Ascending aorta (tissue), 2 donors: Measurements from ENCODE around the gene CAMK2A. TPM values are rescaled to one million over a fixed set of nuclear protein-coding genes. Genes with fewer than 3 reads are reported as not detected.

ENCODE experiments used
- DNase-seq, 2 donors: peaks; one replicate each; pipeline ENCODE4 v3.0.0-alpha.2; 2019; ENCODE audit warnings: low spot score in 2 of 2
- H3K27ac ChIP-seq, 2 donors: fragments of 200-600 bp; sonication (generic); one replicate each; pipeline ENCODE4 v1.5.1; 2016 to 2017; ENCODE audit warnings: mild to moderate bottlenecking in 1 of 2
- H3K27me3 ChIP-seq: fragments of 200-600 bp; sonication (generic); one replicate; pipeline ENCODE4 v1.5.1; 2017
- H3K36me3 ChIP-seq, 2 donors: fragments of 200-600 bp; sonication (generic); one replicate each; pipeline ENCODE4 v1.5.1; 2016
- H3K4me1 ChIP-seq, 2 donors: fragments of 200-600 bp; sonication (generic); one replicate each; pipeline ENCODE4 v1.5.1; 2016 to 2017; ENCODE audit warnings: mild to moderate bottlenecking in 1 of 2
- H3K4me3 ChIP-seq, 2 donors: fragments of 200-600 bp; sonication (generic); one replicate each; pipeline ENCODE4 v1.5.1; 2016 to 2017; ENCODE audit warnings: mild to moderate bottlenecking in 1 of 2
- H3K9me3 ChIP-seq, 2 donors: fragments of 200-600 bp; sonication (generic); one replicate each; pipeline ENCODE4 v1.5.1; 2016
- intact Hi-C: fragments of 100-400 bp; cut with DNase I; formaldehyde crosslinking; loops from one replicate; pipeline ENCODE4 v1.15.1; 2023
- total RNA-seq: library from RNA; depleted of rRNA; stranded (reverse); fragments of >200 nt; gene quantifications from one replicate; pipeline ENCODE4 v1.1.0, GENCODE V29; 2016
- TF ChIP-seq, protein P1 (sequence below), 3 experiments: fragments of 200-600 bp in 2 of 3; fragments of 450-650 bp in 1 of 3; sonication (generic) in 2 of 3; IDR thresholded peaks; one replicate each; pipeline ENCODE4 v1.5.1; 2016 to 2019; ENCODE audit warnings: antibody characterized with exemption in 3 of 3, mild to moderate bottlenecking in 1 of 3, moderate library complexity in 1 of 3

The CAMK2A gene
- total RNA-seq, 1 donor from 2014 or later, result not detected

GRCh38 chr5:150254774-150255173 is 34.8 kb downstream of the CAMK2A start:
- intact Hi-C loops, result no loop called here
- TF ChIP-seq, protein P1, sequence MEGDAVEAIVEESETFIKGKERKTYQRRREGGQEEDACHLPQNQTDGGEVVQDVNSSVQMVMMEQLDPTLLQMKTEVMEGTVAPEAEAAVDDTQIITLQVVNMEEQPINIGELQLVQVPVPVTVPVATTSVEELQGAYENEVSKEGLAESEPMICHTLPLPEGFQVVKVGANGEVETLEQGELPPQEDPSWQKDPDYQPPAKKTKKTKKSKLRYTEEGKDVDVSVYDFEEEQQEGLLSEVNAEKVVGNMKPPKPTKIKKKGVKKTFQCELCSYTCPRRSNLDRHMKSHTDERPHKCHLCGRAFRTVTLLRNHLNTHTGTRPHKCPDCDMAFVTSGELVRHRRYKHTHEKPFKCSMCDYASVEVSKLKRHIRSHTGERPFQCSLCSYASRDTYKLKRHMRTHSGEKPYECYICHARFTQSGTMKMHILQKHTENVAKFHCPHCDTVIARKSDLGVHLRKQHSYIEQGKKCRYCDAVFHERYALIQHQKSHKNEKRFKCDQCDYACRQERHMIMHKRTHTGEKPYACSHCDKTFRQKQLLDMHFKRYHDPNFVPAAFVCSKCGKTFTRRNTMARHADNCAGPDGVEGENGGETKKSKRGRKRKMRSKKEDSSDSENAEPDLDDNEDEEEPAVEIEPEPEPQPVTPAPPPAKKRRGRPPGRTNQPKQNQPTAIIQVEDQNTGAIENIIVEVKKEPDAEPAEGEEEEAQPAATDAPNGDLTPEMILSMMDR (IDR thresholded peaks at IDR 0.05), result no peak
- Histone ChIP-seq H3K4me1 (no peaks in the 10 kb centered on the region), H3K36me3 (no peaks in the 10 kb centered on the region), H3K4me3 (no peak overlapping the region), H3K9me3 (no peaks in the 10 kb centered on the region), H3K27ac (no peak overlapping the region), H3K27me3 (no peaks in the 10 kb centered on the region)
- DNase-seq, result no peak

DNA sequence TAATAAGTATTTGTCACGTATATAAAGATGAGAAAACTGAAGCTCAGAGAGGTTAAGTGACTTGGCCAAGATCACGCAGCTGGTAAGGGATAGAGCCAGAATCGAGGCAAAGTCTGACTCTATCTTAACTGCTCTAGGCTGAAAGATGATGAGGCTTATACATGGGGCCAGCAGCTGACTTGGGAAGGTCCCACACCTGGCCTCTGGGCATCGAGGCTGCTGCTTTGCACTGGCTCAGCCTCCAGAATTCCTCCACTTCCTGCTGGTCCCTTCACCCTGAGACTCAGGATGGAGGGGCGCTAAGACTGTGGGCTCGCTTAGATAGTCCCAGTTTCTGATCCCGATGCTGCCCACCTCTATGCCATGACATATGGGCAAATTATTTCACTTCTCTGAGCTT is 35.2 kb downstream of the CAMK2A start:
- intact Hi-C loops, result no loop called here
- TF ChIP-seq, protein P1 (IDR thresholded peaks at IDR 0.05), result no peak

DNA sequence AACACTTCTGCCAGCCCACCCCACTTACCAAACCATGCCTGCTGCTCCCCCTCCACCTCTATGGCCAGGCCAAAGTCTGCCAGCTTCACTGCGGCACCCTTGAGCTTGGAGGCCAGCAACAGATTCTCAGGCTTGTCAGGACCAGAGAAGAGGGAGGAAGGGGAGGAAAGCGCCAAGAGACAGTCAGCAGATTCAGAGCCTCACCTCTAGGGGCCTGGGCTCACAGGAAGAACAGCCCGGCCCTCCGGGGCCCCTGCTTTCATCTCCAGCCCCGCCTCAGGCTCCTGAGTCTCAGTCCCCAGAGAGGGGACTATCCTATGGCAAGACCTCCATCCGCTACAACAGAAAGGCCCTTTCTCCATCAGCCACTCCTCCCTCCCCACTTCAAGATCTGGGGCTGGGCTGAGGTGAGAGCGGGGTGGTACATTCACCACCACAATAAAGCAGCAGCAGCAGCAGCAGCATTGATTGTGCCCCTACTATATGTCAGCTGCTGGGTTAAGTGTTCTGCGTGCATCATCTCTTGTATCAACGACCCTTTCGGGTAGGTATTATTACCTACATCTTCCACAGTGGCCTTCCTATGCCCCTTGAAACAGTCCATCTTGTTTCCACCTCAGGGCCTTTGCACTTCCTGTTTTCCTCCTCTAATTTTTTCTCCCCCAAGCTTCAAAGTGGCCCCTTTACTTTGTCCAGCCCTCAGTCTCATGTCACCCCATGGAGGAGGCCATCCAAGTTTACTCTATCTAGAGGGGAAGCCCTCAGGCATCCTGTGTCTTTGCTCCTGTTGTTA is 36.0 kb downstream of the CAMK2A start:
- TF ChIP-seq, protein P1 (IDR thresholded peaks at IDR 0.05), result no peak
- no peaks in the 10 kb centered on the region for H3K27me3 ChIP-seq
- no peak for DNase-seq
- H3K36me3 ChIP-seq, result no peaks in the 10 kb centered on the region
- no peak overlapping the region for H3K27ac ChIP-seq
- no peaks in the 10 kb centered on the region for H3K9me3 ChIP-seq
- H3K4me1 ChIP-seq, result no peaks in the 10 kb centered on the region
- H3K4me3 ChIP-seq, result no peak overlapping the region
- intact Hi-C loops, result no loop called here

More for the DNA sequence above, 35.2 kb downstream of the CAMK2A start:
- Histone ChIP-seq H3K9me3 (no peaks in the 10 kb centered on the region), H3K4me1 (no peaks in the 10 kb centered on the region), H3K36me3 (no peaks in the 10 kb centered on the region), H3K27me3 (no peaks in the 10 kb centered on the region), H3K4me3 (no peak overlapping the region), H3K27ac (no peak overlapping the region)
- no peak for DNase-seq

- Histone ChIP-seq H3K36me3 (no peaks in the 10 kb centered on the region), H3K9me3 (no peaks in the 10 kb centered on the region), H3K27me3 (no peaks in the 10 kb centered on the region), H3K4me3 (no peak overlapping the region), H3K4me1 (no peaks in the 10 kb centered on the region), H3K27ac (no peak overlapping the region)
- TF ChIP-seq, protein P1 (IDR thresholded peaks at IDR 0.05), result no peak
- DNase-seq, result no peak
- intact Hi-C loops, result no loop called here
These were observed 37.1 kb downstream of the CAMK2A start for GRCh38 chr5:150252489-150252888.

GRCh38 chr5:150251504-150251903 is 38.1 kb downstream of the CAMK2A start:
- H3K9me3 ChIP-seq, result no peaks in the 10 kb centered on the region
- DNase-seq, result no peak
- no peak overlapping the region for H3K4me3 ChIP-seq
- H3K27ac ChIP-seq, result no peak overlapping the region
- no peaks in the 10 kb centered on the region for H3K36me3 ChIP-seq
- no peaks in the 10 kb centered on the region for H3K4me1 ChIP-seq
- TF ChIP-seq, protein P1 (IDR thresholded peaks at IDR 0.05), result no peak
- intact Hi-C loops, result no loop called here
- no peaks in the 10 kb centered on the region for H3K27me3 ChIP-seq
